Bronchial epithelial cell (primary cell): ENCODE results near the gene SLC9A9. TPM values are rescaled to one million over a fixed set of nuclear protein-coding genes. Genes with fewer than 3 reads are reported as not detected.
"Not testable (repeated sequence)": the region's sequence is repeated elsewhere in the genome, so short reads cannot be mapped to it uniquely, and the experiment has no call there.

Experiments used
- DNase-seq: peaks from one replicate; pipeline ENCODE4 v3.0.0-alpha.2; 2010; ENCODE audit warnings: low read depth
- FAIRE-seq: peaks from 2 replicates; lab custom pipeline; 2011; peaks lifted over from hg19 to GRCh38; lab: Jason Lieb, UNC
- H3K27me3 ChIP-seq: 2 replicates; pipeline ENCODE4 v1.5.1; 2011; ENCODE audit warnings: low read length; ENCODE audit not compliant: control insufficient read depth, insufficient read depth
- H3K36me3 ChIP-seq: 2 replicates; pipeline ENCODE4 v1.5.1; 2011; ENCODE audit warnings: low read length; ENCODE audit not compliant: control insufficient read depth, insufficient read depth
- H3K4me3 ChIP-seq: 2 replicates; pipeline ENCODE4 v1.5.1; 2011; ENCODE audit warnings: mild to moderate bottlenecking, low read depth, low read length, control low read depth
- CTCF ChIP-seq: IDR thresholded peaks from 2 replicates; pipeline ENCODE4 v1.5.1; 2011; ENCODE audit warnings: mild to moderate bottlenecking, moderate library complexity, low read length, control low read depth, inconsistent platforms; ENCODE audit not compliant: insufficient read depth, severe bottlenecking
- total RNA-seq: library from RNA; depleted of rRNA; stranded (reverse); fragments of >200 nt; gene quantifications from 2 replicates; pipeline ENCODE4 v1.2.1, GENCODE V29; 2014

SLC9A9 gene
- total RNA-seq, 1 donor from 2014 or later = 1.3 TPM

GRCh38 chr3:143439817-143440216, 408.5 kb downstream of the SLC9A9 start:
- H3K36me3 ChIP-seq = no peaks in the 10 kb centered on the region
- no peak for DNase-seq
- no peak for TF ChIP-seq CTCF
- no peak for FAIRE-seq
- no peak overlapping the region for H3K4me3 ChIP-seq
- no peaks in the 10 kb centered on the region for H3K27me3 ChIP-seq

- no peak for TF ChIP-seq CTCF
- no peak for FAIRE-seq
- H3K27me3 ChIP-seq = no peaks in the 10 kb centered on the region
- H3K36me3 ChIP-seq = no peaks in the 10 kb centered on the region
- DNase-seq = no peak
- no peak overlapping the region for H3K4me3 ChIP-seq
Observed at GRCh38 chr3:143437405-143437804, 410.9 kb downstream of the SLC9A9 start.

GRCh38 chr3:143436231-143436930, 411.9 kb downstream of the SLC9A9 start:
- peak; percentile 36 for FAIRE-seq

GRCh38 chr3:143433787-143434378, 414.4 kb downstream of the SLC9A9 start:
- TF ChIP-seq CTCF = peak; percentile 53
- no peak for DNase-seq
- FAIRE-seq = no peak
- H3K27me3 ChIP-seq = no peaks in the 10 kb centered on the region
- H3K36me3 ChIP-seq = no peaks in the 10 kb centered on the region
- H3K4me3 ChIP-seq = no peak overlapping the region

More at GRCh38 chr3:143436231-143436930, 411.9 kb downstream of the SLC9A9 start:
- H3K36me3 ChIP-seq = no peaks in the 10 kb centered on the region
- H3K27me3 ChIP-seq = no peaks in the 10 kb centered on the region
- H3K4me3 ChIP-seq = no peak overlapping the region
- no peak for DNase-seq
- no peak for TF ChIP-seq CTCF

- not testable (repeated sequence) for FAIRE-seq, H3K36me3 ChIP-seq, H3K27me3 ChIP-seq, H3K4me3 ChIP-seq
- peak; percentile 47 for DNase-seq
Observed at GRCh38 chr3:143431298-143431697, 417.0 kb downstream of the SLC9A9 start.

- TF ChIP-seq CTCF = no peak
- Histone ChIP-seq H3K27me3 (no peaks in the 10 kb centered on the region), H3K36me3 (no peaks in the 10 kb centered on the region), H3K4me3 (no peak overlapping the region)
- no peak for FAIRE-seq
- no peak for DNase-seq
Observed at GRCh38 chr3:143430568-143430967, 417.7 kb downstream of the SLC9A9 start.
